ENCODE measurements around the gene OR2J1.
"Not testable (repeated sequence)": the region's sequence is repeated elsewhere in the genome, so short reads cannot be mapped to it uniquely, and the experiment has no call there.

Gene OR2J1

DNA sequence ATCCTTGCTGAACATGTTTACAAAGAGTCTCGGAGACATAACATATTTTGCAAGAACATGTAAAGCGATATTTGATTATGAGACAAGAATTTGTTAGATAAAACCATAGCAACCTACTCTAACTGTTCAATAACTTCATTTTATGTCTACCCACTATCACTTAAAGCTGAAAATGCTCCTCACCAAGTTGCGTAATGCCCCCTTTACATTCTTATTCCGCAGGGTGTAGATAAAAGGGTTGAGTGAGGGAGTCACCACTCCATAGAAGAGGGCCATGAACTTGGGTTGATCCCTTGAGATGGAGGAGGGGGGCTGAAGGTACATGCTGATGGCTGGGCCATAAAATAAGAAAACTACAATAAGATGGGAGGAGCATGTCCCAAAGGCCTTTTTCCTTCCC lies 38.4 kb downstream of the OR2J1 start:
- Histone ChIP-seq H3K27ac (ENCODE audit: poor library complexity, severe bottlenecking) (no peak overlapping the region), H3K4me3 (ENCODE audit: severe bottlenecking) (no peak overlapping the region), H3K4me1 (ENCODE audit: insufficient read depth, poor library complexity, severe bottlenecking) (no peaks in the 10 kb centered on the region), H3K36me3 (ENCODE audit: low read depth) (no peaks in the 10 kb centered on the region), H3K9me3 (ENCODE audit: severe bottlenecking) (no peaks in the 10 kb centered on the region), H3K27me3 (ENCODE audit: insufficient read depth, poor library complexity, severe bottlenecking) (peaks cover 4% of the 10 kb centered on the region)
- TF ChIP-seq, protein P1, sequence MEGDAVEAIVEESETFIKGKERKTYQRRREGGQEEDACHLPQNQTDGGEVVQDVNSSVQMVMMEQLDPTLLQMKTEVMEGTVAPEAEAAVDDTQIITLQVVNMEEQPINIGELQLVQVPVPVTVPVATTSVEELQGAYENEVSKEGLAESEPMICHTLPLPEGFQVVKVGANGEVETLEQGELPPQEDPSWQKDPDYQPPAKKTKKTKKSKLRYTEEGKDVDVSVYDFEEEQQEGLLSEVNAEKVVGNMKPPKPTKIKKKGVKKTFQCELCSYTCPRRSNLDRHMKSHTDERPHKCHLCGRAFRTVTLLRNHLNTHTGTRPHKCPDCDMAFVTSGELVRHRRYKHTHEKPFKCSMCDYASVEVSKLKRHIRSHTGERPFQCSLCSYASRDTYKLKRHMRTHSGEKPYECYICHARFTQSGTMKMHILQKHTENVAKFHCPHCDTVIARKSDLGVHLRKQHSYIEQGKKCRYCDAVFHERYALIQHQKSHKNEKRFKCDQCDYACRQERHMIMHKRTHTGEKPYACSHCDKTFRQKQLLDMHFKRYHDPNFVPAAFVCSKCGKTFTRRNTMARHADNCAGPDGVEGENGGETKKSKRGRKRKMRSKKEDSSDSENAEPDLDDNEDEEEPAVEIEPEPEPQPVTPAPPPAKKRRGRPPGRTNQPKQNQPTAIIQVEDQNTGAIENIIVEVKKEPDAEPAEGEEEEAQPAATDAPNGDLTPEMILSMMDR (IDR thresholded peaks at IDR 0.05; ENCODE audit: poor library complexity, severe bottlenecking), result no peak
- DNase-seq (ENCODE audit: low spot score) (no peak), ATAC-seq (ENCODE audit: low read depth) (no peak)

DNA sequence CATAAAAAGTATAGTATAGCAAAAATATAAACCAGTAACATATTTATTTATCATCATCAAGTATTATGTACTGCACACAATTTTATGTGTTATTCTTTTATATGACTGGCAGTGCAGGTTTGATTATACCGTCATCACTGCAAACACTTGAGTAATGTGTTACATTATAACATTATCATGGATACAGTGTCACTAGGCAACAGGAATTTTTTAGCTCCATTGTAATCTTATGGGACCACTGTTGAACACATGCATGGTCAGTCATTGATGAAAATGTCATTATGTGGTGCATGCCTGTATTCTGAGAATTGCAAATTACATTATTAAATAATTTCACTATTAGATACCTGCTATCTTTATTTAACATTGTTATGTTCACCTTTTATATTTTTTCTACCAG lies 42.3 kb downstream of the OR2J1 start:
- ATAC-seq (ENCODE audit: low read depth), result no peak
- DNase-seq (ENCODE audit: low spot score), result no peak
- Histone ChIP-seq H3K36me3 (ENCODE audit: low read depth) (no peaks in the 10 kb centered on the region), H3K9me3 (ENCODE audit: severe bottlenecking) (no peaks in the 10 kb centered on the region), H3K4me1 (ENCODE audit: insufficient read depth, poor library complexity, severe bottlenecking) (no peaks in the 10 kb centered on the region), H3K4me3 (ENCODE audit: severe bottlenecking) (no peak overlapping the region), H3K27ac (ENCODE audit: poor library complexity, severe bottlenecking) (no peak overlapping the region), H3K27me3 (ENCODE audit: insufficient read depth, poor library complexity, severe bottlenecking) (peaks cover under 1% of the 10 kb centered on the region)
- TF ChIP-seq, protein P1 (IDR thresholded peaks at IDR 0.05; ENCODE audit: poor library complexity, severe bottlenecking), result no peak

DNA sequence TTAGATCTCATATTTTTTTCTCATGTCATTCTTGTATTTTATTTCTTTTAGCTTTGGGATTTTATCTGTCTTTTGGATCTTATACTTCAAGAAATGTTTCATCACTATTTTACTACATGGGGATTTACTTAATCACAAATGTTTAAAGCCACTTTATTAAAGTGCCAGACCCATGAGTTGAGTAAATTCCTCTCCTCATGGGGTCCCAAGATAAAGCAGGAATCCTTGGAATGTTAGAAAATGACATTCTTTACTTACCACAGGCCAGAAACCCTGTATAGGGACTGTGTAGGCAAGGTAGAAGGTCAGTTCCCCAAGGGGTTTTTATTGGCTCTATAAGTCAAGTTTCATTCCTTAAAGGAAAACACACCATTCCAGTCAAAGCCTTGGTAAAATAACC lies 43.0 kb downstream of the OR2J1 start:
- Histone ChIP-seq H3K4me3 (ENCODE audit: severe bottlenecking) (no peak overlapping the region), H3K27ac (ENCODE audit: poor library complexity, severe bottlenecking) (no peak overlapping the region), H3K36me3 (ENCODE audit: low read depth) (no peaks in the 10 kb centered on the region), H3K27me3 (ENCODE audit: insufficient read depth, poor library complexity, severe bottlenecking) (no peaks in the 10 kb centered on the region), H3K9me3 (ENCODE audit: severe bottlenecking) (no peaks in the 10 kb centered on the region), H3K4me1 (ENCODE audit: insufficient read depth, poor library complexity, severe bottlenecking) (no peaks in the 10 kb centered on the region)
- no peak for ATAC-seq (ENCODE audit: low read depth)
- TF ChIP-seq, protein P1 (IDR thresholded peaks at IDR 0.05; ENCODE audit: poor library complexity, severe bottlenecking), result no peak
- no peak for DNase-seq (ENCODE audit: low spot score)

DNA sequence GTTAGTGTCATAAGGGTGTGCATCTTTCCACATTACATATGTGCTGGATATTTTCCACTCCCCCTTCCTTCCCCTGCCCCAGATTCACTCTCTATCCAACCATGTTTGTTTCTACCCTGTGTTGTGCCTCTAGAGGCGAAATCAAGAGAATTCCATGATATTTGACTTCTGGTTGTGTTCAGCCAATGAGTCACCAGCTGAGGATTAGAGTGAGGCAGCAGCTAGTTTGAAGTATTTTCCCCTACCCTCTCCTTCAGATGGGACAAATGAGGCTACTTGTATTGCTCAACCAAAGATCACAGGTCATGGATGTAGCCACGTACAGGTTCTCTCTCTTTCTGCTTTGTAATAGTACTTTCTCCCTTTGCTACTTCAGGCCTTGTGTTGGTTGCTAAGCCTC lies 46.9 kb downstream of the OR2J1 start:
- Histone ChIP-seq H3K36me3 (ENCODE audit: low read depth) (no peaks in the 10 kb centered on the region), H3K27me3 (ENCODE audit: insufficient read depth, poor library complexity, severe bottlenecking) (no peaks in the 10 kb centered on the region), H3K9me3 (ENCODE audit: severe bottlenecking) (no peaks in the 10 kb centered on the region), H3K4me3 (ENCODE audit: severe bottlenecking) (no peak overlapping the region), H3K4me1 (ENCODE audit: insufficient read depth, poor library complexity, severe bottlenecking) (no peaks in the 10 kb centered on the region), H3K27ac (ENCODE audit: poor library complexity, severe bottlenecking) (no peak overlapping the region)
- no peak for ATAC-seq (ENCODE audit: low read depth)
- TF ChIP-seq, protein P1 (IDR thresholded peaks at IDR 0.05; ENCODE audit: poor library complexity, severe bottlenecking), result no peak
- no peak for DNase-seq (ENCODE audit: low spot score)

DNA sequence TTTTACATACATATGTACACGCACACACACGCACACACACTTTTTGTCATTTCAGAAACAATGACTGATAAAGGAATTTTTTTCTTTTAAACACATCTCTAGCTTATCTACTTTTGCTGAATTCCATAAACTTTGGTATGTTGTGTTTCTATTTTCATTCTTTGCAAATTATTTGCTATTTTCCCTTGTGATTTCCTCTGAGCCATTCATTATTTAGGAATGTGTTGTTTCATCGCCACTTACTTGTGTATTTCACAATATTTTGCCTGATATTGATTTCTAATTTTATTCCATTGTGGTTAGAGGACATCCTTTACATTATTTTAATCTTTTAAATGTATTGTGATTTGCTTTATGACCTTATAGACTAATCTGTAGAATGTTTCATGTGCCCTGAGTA lies 47.8 kb downstream of the OR2J1 start:
- no peak overlapping the region for H3K4me3 ChIP-seq (ENCODE audit: severe bottlenecking)
- no peaks in the 10 kb centered on the region for H3K4me1 ChIP-seq (ENCODE audit: insufficient read depth, poor library complexity, severe bottlenecking)
- H3K27me3 ChIP-seq (ENCODE audit: insufficient read depth, poor library complexity, severe bottlenecking), result no peaks in the 10 kb centered on the region
- TF ChIP-seq, protein P1 (IDR thresholded peaks at IDR 0.05; ENCODE audit: poor library complexity, severe bottlenecking), result no peak
- no peaks in the 10 kb centered on the region for H3K9me3 ChIP-seq (ENCODE audit: severe bottlenecking)
- no peak overlapping the region for H3K27ac ChIP-seq (ENCODE audit: poor library complexity, severe bottlenecking)
- ATAC-seq (ENCODE audit: low read depth), result no peak
- no peak for DNase-seq (ENCODE audit: low spot score)
- H3K36me3 ChIP-seq (ENCODE audit: low read depth), result no peaks in the 10 kb centered on the region

DNA sequence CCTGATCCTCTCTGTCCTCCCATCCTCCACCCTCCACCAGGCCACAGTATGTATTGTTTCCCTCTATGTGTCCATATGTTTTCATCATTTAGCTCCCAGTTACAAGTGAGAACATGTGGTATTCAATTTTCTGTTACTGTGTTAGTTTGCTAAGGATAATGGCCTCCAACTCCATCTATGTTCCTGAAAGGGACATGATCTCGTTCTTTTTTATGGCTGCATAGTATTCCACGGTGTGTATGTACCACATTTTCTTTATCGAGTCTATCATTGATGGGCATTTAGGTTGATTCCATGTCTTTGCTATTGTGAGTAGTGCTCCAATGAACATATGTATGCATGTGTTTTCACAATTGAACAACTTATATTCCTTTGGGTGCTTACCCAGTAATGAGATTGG lies 50.2 kb downstream of the OR2J1 start:
- not testable (repeated sequence) for H3K4me3 ChIP-seq (ENCODE audit: severe bottlenecking); H3K36me3 ChIP-seq (ENCODE audit: low read depth); DNase-seq (ENCODE audit: low spot score); H3K27ac ChIP-seq (ENCODE audit: poor library complexity, severe bottlenecking); H3K9me3 ChIP-seq (ENCODE audit: severe bottlenecking); H3K4me1 ChIP-seq (ENCODE audit: insufficient read depth, poor library complexity, severe bottlenecking); H3K27me3 ChIP-seq (ENCODE audit: insufficient read depth, poor library complexity, severe bottlenecking); ATAC-seq (ENCODE audit: low read depth)
